Stomach smooth muscle (tissue), 2 donors: ENCODE data around the gene RRBP1.
"Not testable (repeated sequence)": the region's sequence is repeated elsewhere in the genome, so short reads cannot be mapped to it uniquely, and the experiment has no call there.

Experiments used
- H3K27ac ChIP-seq: one replicate; pipeline ENCODE4 v1.7.0; 2013; ENCODE audit warnings: mild to moderate bottlenecking, low read length, inconsistent platforms
- H3K27me3 ChIP-seq, 2 donors: one replicate each; pipeline ENCODE4 v1.7.0; 2013; ENCODE audit warnings: low read length in 2 of 2; ENCODE audit not compliant: insufficient read depth in 2 of 2, control insufficient read depth in 1 of 2
- H3K36me3 ChIP-seq, 2 donors: one replicate each; pipeline ENCODE4 v1.7.0; 2013; ENCODE audit warnings: low read length in 2 of 2; ENCODE audit not compliant: control insufficient read depth in 2 of 2, insufficient read depth in 2 of 2
- H3K4me1 ChIP-seq: one replicate; pipeline ENCODE4 v1.7.0; 2013; ENCODE audit warnings: low read length; ENCODE audit not compliant: control insufficient read depth, insufficient read depth
- H3K4me3 ChIP-seq, 2 donors: one replicate each; pipeline ENCODE4 v1.7.0; 2013; ENCODE audit warnings: low read length in 2 of 2
- H3K9ac ChIP-seq, 2 donors: one replicate each; pipeline ENCODE4 v1.7.0; 2013; ENCODE audit warnings: low read length in 2 of 2, mild to moderate bottlenecking in 1 of 2
- H3K9me3 ChIP-seq, 2 donors: one replicate each; pipeline ENCODE4 v1.7.0; 2013; ENCODE audit warnings: low read length in 2 of 2; ENCODE audit not compliant: control insufficient read depth in 2 of 2
- donor health status: healthy.
- donor health status: Pancreatic carcinoma.

The RRBP1 gene

DNA sequence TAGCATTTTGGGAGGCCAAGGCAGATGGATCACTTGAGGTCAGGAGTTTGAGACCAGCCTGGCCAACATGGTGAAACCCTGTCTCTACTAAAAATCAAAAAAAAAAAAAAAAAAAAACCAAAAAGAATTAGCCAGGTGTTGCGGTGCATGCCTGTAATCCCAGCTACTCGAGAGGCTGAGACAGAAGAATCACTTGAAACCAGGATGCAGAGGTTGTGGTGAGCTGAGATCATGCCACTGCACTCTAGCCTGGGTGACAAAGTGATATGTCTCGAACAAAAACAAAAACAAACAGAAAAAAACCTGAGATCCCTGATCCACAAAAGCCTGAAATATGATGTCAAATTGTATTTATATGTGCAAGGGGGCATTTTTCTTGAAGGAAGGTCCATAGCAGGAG is 25.9 kb upstream of the RRBP1 start:
- not testable (repeated sequence) for H3K9ac ChIP-seq, H3K9me3 ChIP-seq, H3K36me3 ChIP-seq, H3K4me1 ChIP-seq, H3K4me3 ChIP-seq, H3K27ac ChIP-seq, H3K27me3 ChIP-seq

DNA sequence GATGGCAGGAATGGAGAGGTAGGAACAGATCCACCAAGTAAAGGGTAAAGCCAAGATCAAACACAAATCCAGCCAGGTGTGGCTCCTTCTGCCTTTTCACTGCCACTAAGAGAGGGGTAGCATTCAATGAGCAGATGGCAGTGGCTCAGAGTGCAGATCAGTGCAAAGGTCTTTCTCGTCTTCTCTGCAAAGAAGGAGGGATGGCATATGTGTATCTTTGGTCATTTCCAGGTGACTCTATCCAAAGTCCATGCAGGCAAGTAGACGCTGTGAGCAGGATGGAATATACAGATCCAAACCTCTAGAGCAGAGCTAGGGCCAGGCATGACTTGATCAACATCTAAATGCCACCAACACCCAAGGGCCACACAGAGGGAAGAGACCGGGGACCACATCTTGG is 24.6 kb upstream of the RRBP1 start:
- Histone ChIP-seq H3K4me1 (no peaks in the 10 kb centered on the region), H3K9ac (no peak overlapping the region), H3K4me3 (no peak overlapping the region)

DNA sequence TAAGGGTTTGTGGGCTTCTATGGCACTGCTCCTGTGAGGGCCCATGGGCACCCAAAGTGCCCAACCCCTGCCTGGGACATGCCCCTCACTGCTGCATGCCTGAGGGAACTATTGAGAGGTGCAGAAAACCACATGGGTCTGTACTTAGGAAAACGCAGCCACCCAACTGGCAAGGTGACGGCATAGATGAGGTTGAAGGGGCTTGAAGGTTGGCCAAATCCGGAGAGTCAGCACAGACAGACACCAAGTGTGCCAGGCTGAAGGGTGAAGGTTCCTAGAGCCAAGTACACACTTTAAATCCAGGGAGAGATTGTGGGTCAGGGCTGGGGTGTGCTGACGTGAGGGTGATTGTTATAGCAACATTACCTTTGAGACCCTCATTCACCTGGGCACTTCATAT is 23.9 kb upstream of the RRBP1 start:
- Histone ChIP-seq H3K4me3 (no peak overlapping the region), H3K9me3 (no peaks in the 10 kb centered on the region), H3K9ac (no peak overlapping the region), H3K4me1 (no peaks in the 10 kb centered on the region), H3K27ac (no peak overlapping the region), H3K27me3 (no peaks in the 10 kb centered on the region), H3K36me3 (no peaks in the 10 kb centered on the region)

More for the DNA sequence above, 24.6 kb upstream of the RRBP1 start:
- H3K27ac ChIP-seq = no peak overlapping the region
- no peaks in the 10 kb centered on the region for H3K9me3 ChIP-seq
- no peaks in the 10 kb centered on the region for H3K36me3 ChIP-seq
- no peaks in the 10 kb centered on the region for H3K27me3 ChIP-seq

DNA sequence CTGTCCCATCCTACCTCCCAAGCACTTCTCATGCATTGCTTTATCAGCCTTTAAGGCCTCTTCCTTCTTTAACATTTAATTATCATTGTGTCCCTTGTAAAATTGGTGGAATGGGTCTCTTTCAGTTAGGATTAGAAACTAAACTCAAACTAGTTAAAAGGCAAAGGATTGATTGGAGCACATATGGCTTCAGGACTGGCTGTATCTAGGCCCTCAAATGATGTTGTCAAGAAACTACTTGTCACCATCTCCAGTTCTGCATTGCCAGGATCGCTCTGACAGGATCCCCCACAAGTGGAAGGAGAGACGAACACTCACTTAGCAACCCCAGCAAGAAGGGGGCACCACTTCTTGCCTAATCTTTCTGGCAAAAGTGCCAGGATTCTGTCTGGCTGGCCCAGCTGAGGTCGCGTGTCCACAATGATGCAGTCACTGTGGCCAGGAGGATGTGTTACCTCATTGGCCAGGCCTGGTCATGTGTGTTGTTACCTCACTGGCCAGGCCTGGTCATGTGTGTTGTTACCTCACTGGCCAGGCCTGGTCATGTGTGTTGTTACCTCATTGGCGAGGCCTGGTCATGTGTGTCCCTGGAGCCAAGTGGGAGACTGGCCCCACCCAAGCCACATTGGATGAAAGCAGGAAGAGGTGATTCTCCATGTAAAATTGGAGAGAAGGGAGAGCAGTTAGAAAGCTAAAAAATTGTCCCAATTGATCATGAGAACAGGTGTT is 22.7 kb upstream of the RRBP1 start:
- Histone ChIP-seq H3K4me1 (no peaks in the 10 kb centered on the region), H3K27me3 (no peaks in the 10 kb centered on the region), H3K9ac (no peak overlapping the region), H3K27ac (no peak overlapping the region), H3K36me3 (no peaks in the 10 kb centered on the region), H3K9me3 (no peaks in the 10 kb centered on the region), H3K4me3 (no peak overlapping the region)

DNA sequence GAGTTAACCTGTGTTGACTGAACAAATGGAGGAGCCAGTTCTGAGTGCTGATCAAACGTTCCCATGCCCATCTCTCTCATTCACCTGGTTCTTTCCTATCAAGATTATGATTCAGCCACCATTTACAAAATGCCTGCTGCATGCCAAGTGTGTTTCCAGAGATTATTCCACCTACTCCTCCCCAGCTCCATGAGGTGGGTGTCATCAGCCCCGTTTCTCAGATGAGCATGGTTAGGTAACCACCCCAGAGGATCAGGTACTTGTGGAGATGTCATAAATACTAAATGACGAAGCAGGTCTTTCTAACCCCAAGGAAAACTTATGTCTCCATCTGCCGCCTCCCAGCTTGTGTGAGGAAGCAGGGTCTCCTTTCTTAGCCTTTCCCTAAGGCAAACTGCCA is 19.8 kb upstream of the RRBP1 start:
- Histone ChIP-seq H3K4me1 (no peaks in the 10 kb centered on the region), H3K4me3 (no peak overlapping the region), H3K9me3 (no peaks in the 10 kb centered on the region), H3K36me3 (no peaks in the 10 kb centered on the region), H3K27me3 (no peaks in the 10 kb centered on the region), H3K9ac (no peak overlapping the region), H3K27ac (no peak overlapping the region)

DNA sequence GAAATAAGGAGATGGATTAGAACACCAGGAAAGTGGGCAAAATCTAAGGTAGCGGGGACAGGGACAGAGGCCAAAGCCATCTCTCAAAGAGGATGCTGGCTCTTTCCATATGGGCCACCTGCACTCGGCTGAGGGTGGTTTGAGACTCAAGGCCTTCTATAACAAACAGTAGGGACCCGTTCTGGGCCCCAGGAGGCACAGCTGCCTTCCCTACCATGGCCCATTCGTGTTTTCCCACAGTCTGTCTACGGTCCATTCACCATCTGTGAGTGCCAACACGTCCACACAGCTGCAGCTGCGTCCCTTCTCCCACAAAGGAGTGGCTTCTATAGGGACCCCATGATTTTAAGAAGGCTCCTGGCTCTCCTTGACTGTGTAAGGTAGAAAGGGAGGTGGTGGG is 18.6 kb upstream of the RRBP1 start:
- Histone ChIP-seq H3K9ac (no peak overlapping the region), H3K4me3 (no peak overlapping the region)

DNA sequence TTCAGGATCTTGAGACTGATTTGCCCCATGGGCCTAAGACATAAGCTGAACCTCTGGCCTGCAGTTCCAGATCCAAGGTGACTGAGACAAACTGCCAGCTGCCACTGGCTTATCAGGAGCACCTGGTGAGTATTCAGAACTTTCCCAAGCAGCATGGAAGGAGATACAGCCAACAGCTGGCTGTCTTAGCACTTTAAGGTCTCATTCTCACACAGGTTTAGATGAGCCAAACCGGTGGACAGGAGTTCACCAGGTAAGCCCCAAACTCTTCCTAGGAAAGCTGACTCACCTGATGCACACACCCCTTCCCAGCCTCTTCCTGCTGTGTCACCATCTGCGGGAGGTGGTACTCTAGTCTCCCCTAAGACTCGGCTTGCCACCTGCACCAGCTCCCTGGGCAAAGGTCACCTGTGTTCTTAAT is 17.9 kb upstream of the RRBP1 start, which contains the start of gene BANF2:
Gene BANF2 (plus strand): TSS at position 36 of the 421 bp plus-strand sequence. CDS start 25,060 bp downstream, outside the sequence.
- Histone ChIP-seq H3K4me1 (no peaks in the 10 kb centered on the region), H3K9ac (no peak within 1 kb of the TSS), H3K27me3 (no peaks in the 10 kb centered on the region), H3K9me3 (peaks cover 0 to 10% of the 10 kb centered on the region in 2 donors), H3K36me3 (no peaks in the 10 kb centered on the region), H3K27ac (no peak within 1 kb of the TSS), H3K4me3 (no peak within 1 kb of the TSS)

More for the DNA sequence above, 18.6 kb upstream of the RRBP1 start:
- Histone ChIP-seq H3K4me1 (no peaks in the 10 kb centered on the region), H3K27me3 (no peaks in the 10 kb centered on the region), H3K27ac (no peak overlapping the region), H3K36me3 (no peaks in the 10 kb centered on the region), H3K9me3 (peaks cover 0 to 10% of the 10 kb centered on the region in 2 donors)

DNA sequence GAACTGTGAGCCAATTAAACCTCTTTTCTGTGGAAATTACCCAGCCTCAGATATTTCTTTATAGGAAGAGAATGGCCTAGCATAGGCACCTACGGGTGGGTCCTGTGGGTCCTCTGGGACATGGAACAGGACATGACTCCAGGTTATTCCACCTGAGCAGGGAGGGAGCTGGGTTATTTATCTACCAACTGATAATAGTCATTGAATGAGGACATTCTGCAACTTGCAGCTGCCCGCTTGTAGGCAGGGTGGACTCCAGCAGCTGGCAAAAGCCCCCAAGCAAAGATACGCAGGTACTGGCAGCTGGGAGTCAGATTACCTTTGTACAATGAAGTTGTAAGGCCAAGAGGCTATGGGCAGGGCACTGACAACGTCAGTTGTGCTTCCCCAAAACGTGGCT is 16.3 kb upstream of the RRBP1 start:
- H3K9me3 ChIP-seq = peaks cover 0 to 10% of the 10 kb centered on the region in 2 donors
- H3K4me3 ChIP-seq = no peak overlapping the region
- H3K9ac ChIP-seq = no peak overlapping the region
- peaks cover 5% of the 10 kb centered on the region for H3K4me1 ChIP-seq
- H3K27ac ChIP-seq = no peak overlapping the region
- no peaks in the 10 kb centered on the region for H3K27me3 ChIP-seq
- no peaks in the 10 kb centered on the region for H3K36me3 ChIP-seq

DNA sequence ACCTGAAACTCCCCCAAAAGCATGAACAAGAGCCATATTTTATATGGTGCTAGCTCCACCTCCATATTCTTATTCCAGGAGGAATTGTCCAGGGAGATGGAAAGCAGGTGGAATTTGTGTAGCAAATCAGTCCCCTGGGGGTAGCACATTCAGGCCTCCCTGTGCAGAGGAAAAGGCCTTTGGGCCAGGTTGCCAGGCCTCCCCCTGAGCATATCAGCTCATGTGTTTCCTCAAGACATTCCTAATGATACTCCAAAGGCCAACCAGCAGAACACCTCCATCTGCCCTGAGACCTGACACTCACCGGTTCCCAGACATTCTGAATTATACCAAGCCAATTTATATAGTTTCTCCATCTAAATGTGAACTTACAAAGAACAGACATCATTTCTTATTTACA is 15.1 kb upstream of the RRBP1 start:
- Histone ChIP-seq H3K36me3 (no peaks in the 10 kb centered on the region), H3K9ac (no peak overlapping the region), H3K27me3 (no peaks in the 10 kb centered on the region), H3K4me1 (peaks cover 16% of the 10 kb centered on the region), H3K9me3 (peaks cover 0 to 10% of the 10 kb centered on the region in 2 donors), H3K4me3 (no peak overlapping the region), H3K27ac (no peak overlapping the region)

DNA sequence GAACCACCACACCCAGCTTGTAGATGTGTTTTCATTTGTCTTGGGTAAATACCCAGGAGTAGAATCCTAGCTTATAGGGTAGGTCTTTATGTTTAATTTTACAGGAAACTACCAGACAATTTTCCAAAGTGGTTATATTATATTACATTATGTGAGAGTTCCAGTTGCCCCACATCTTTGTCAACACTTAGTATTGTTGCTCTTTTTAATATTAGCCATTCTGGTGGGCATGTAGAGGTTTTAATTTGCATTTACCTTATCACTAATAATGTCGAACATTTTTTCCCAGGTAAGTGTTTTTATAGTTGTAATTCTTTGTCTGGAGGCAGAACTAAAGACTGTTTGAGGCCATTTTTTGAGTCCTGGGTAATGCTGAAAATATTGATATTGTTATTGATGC is 14.2 kb upstream of the RRBP1 start:
- H3K36me3 ChIP-seq = no peaks in the 10 kb centered on the region
- H3K4me1 ChIP-seq = peaks cover 19% of the 10 kb centered on the region
- H3K4me3 ChIP-seq = no peak overlapping the region
- H3K9me3 ChIP-seq = peaks cover 0 to 10% of the 10 kb centered on the region in 2 donors
- no peak overlapping the region for H3K9ac ChIP-seq
- H3K27me3 ChIP-seq = no peaks in the 10 kb centered on the region
- H3K27ac ChIP-seq = no peak overlapping the region

DNA sequence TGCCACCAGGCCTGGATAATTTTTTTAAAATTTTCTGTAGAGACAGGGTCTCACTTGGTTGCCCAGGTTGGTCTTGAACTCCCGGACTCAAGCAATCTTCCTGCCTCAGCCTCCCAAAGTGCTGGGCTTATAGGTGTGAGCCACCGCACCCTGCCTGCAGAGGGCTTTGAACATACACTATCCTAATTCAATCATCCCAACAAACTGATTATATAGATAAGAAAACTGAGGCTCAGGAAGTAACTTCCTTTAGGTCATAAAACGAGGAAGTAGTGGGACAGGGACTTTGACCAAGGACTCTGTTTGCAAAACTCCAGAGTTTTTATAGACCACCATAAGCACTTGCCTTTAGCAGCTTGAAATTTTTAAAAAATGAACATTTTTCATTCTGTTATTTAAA is 12.7 kb upstream of the RRBP1 start:
- Histone ChIP-seq H3K9ac (no peak overlapping the region), H3K4me1 (peaks cover 19% of the 10 kb centered on the region), H3K4me3 (no peak overlapping the region), H3K27ac (no peak overlapping the region), H3K27me3 (no peaks in the 10 kb centered on the region), H3K9me3 (peaks cover 0 to 10% of the 10 kb centered on the region in 2 donors), H3K36me3 (no peaks in the 10 kb centered on the region)
